GM06990 (cell line): ENCODE results near the gene SSC5D.

Experiments used
- DNase-seq: peaks from one replicate; pipeline ENCODE4 v3.0.0-alpha.2; 2011; ENCODE audit not compliant: insufficient read length; ENCODE audit errors: extremely low read depth
- H3K27me3 ChIP-seq: replicated peaks from 2 replicates; pipeline ENCODE4 v1.6.0; 2011; ENCODE audit warnings: low read length; ENCODE audit not compliant: control insufficient read depth, insufficient read depth
- H3K36me3 ChIP-seq: 2 replicates; pipeline ENCODE4 v1.5.1; 2011; ENCODE audit warnings: low read length; ENCODE audit not compliant: control insufficient read depth, insufficient read depth
- H3K4me3 ChIP-seq: replicated peaks from 2 replicates; pipeline ENCODE4 v1.5.1; 2011; ENCODE audit warnings: low read depth, mild to moderate bottlenecking, control low read depth, low read length
- TF ChIP-seq, protein P1 (sequence below): IDR thresholded peaks from 2 replicates; pipeline ENCODE4 v1.5.1; 2011; ENCODE audit warnings: low read length, control low read depth, mild to moderate bottlenecking, inconsistent platforms; ENCODE audit not compliant: insufficient read depth, poor library complexity, severe bottlenecking

Gene SSC5D

DNA sequence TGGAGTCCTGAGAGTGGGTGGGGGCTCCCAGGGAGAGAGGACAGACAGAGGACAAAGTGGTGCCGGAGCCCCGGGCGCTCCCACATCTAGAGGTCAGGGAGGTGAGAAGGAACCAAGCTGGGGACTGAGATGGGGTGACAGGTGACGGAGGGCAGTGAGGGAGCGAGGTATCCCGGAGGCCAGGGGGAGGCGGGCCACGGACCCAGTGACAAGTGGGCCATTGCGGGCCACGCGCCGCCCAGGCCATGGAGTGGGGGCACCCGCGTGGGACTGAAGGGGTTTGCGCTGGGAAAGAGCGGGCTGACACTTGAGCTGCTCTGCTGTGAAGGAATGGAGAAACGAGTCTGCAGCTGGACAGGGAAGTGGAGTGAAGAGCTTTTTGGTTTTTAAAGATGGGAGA, 9.2 kb upstream of the SSC5D start:
- no peak for DNase-seq
- TF ChIP-seq, protein P1, sequence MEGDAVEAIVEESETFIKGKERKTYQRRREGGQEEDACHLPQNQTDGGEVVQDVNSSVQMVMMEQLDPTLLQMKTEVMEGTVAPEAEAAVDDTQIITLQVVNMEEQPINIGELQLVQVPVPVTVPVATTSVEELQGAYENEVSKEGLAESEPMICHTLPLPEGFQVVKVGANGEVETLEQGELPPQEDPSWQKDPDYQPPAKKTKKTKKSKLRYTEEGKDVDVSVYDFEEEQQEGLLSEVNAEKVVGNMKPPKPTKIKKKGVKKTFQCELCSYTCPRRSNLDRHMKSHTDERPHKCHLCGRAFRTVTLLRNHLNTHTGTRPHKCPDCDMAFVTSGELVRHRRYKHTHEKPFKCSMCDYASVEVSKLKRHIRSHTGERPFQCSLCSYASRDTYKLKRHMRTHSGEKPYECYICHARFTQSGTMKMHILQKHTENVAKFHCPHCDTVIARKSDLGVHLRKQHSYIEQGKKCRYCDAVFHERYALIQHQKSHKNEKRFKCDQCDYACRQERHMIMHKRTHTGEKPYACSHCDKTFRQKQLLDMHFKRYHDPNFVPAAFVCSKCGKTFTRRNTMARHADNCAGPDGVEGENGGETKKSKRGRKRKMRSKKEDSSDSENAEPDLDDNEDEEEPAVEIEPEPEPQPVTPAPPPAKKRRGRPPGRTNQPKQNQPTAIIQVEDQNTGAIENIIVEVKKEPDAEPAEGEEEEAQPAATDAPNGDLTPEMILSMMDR: no peak
- Histone ChIP-seq H3K36me3 (peaks cover 2% of the 10 kb centered on the region), H3K4me3 (no peak overlapping the region), H3K27me3 (no peaks in the 10 kb centered on the region)

- Histone ChIP-seq H3K36me3 (peaks cover 2% of the 10 kb centered on the region), H3K27me3 (no peaks in the 10 kb centered on the region), H3K4me3 (no peak overlapping the region)
- TF ChIP-seq, protein P1: no peak
- no peak for DNase-seq
Measured at GRCh38 chr19:55479451-55480230, 8.6 kb upstream of the SSC5D start.

DNA sequence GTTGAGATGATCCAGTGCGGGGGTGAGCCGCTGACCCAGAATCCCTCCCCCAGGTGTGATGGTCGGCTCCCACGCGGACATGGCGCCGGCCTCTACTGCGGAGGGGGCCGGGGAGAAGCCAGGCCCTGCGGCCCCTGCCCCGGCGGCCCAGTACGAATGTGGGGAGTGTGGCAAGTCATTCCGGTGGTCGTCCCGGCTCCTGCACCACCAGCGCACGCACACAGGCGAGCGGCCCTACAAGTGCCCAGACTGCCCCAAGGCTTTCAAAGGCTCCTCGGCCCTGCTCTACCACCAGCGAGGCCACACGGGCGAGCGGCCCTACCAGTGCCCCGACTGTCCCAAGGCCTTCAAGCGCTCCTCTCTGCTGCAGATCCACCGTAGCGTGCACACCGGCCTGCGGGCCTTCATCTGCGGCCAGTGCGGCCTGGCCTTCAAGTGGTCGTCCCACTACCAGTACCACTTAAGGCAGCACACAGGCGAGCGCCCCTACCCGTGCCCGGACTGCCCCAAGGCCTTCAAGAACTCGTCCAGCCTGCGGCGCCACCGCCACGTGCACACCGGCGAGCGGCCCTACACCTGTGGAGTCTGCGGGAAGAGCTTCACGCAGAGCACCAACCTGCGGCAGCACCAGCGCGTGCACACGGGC, 7.0 kb upstream of the SSC5D start:
- H3K4me3 ChIP-seq: no peak overlapping the region
- TF ChIP-seq, protein P1: no peak
- H3K36me3 ChIP-seq: peaks cover 2% of the 10 kb centered on the region
- H3K27me3 ChIP-seq: no peaks in the 10 kb centered on the region
- DNase-seq: no peak

GRCh38 chr19:55481794-55482155, 6.5 kb upstream of the SSC5D start:
- DNase-seq: no peak
- TF ChIP-seq, protein P1: no peak
- Histone ChIP-seq H3K27me3 (no peaks in the 10 kb centered on the region), H3K4me3 (no peak overlapping the region), H3K36me3 (peaks cover 2% of the 10 kb centered on the region)

DNA sequence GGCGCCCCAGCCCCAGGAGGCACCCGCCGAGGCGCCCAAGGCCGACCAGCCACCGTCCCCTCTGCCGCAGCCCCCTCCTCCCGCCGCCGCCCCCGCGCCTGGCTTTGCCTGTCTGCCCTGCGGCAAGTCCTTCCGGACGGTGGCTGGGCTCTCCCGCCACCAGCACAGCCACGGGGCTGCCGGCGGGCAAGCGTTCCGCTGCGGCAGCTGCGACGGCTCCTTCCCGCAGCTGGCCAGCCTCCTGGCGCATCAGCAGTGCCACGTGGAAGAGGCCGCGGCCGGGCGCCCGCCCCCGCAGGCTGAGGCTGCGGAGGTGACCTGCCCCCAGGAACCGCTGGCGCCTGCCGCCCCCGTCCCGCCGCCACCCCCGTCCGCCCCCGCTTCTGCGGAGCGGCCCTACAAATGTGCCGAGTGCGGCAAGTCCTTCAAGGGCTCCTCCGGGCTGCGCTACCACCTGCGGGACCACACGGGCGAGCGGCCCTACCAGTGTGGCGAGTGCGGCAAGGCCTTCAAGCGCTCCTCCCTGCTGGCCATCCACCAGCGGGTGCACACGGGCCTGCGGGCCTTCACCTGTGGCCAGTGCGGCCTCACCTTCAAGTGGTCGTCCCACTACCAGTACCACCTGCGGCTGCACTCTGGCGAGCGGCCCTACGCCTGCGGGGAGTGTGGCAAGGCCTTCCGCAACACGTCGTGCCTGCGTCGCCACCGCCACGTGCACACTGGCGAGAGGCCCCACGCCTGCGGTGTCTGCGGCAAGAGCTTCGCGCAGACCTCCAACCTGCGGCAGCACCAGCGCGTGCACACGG, 5.9 kb upstream of the SSC5D start:
- DNase-seq: no peak
- no peaks in the 10 kb centered on the region for H3K27me3 ChIP-seq
- H3K36me3 ChIP-seq: peaks cover 2% of the 10 kb centered on the region
- TF ChIP-seq, protein P1: no peak
- H3K4me3 ChIP-seq: no peak overlapping the region
